Measurements from ENCODE around the gene KPNA6.

DNA sequence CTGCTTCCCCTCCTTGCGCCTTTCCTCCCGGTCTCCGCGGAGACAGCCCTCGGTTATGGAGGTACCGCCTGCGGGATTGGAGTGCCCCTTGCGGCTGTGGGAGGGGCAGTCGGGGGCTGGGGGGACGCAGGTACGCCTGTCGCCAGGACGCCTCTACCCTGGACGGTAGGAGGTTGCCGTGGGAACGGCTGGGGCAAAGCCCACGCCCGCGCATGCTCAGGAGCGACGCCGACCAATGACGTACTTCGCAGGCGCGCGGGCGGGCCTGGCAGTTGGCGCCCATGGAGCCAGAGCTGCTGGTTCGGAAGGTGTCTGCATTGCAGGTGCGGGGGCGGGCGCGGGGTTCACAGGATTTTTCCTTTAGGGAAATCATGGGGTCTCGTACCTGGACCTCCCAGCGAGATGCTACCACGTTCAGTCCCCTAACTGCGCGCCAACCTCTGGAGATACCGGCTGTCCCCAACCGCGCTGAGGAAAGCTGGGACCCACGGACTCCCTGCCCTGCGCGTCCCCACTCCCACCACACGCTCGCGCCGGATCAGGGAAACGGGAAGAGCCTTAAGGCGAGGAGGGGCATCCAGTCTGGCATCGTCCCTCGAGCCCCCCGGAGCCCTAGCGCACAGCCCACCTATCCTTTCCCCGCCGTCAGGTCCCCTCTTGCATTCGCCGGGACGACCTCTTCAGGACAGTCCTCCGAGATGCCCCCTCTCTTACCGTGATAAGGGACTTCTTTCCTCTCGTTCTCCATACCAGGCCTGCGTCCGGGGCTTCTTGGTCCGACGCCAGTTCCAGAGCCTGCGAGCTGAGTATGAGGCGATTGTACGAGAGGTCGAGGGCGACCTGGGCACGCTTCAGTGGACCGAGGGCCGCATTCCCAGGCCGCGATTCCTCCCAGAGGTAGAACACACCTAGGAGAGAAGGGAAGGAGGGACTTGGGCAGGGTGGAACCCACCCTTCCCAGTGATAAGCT, 97.8 kb downstream of the KPNA6 start, which contains the start of gene IQCC:
- TF ChIP-seq MAX (CRISPR knock-in tag; IDR thresholded peaks at IDR 0.05): no peak
- no peak for TF ChIP-seq ATF1 (CRISPR knock-in tag; IDR thresholded peaks at IDR 0.05)

Measured in WTC11 (cell line).